ENCODE data around the gene MRPS18B.

- TF ChIP-seq CTCF (conservative IDR thresholded peaks at IDR 0.05 in 1 of 2, IDR thresholded peaks at IDR 0.05 in 1 of 2; ENCODE audit: low read depth in 1 of 2, low read length in 2 of 2) (no peak), EZH2 (IDR thresholded peaks at IDR 0.05; ENCODE audit: low read length, missing control alignments) (no peak)
Observed at GRCh38 chr6:30570740-30571074, 46.9 kb upstream of the MRPS18B start.
